HG02943 (cell line): ENCODE results near the gene CRADD.
"Not testable (repeated sequence)": the region's sequence is repeated elsewhere in the genome, so short reads cannot be mapped to it uniquely, and the experiment has no call there.

ENCODE experiments used
- ATAC-seq: cut with Tn5 transposase; IDR thresholded peaks from one replicate; pipeline ENCODE4 v1.9.1; 2021; ENCODE audit warnings: mild to moderate bottlenecking, low read depth, moderate library complexity; ENCODE audit not compliant: unreplicated experiment

Gene CRADD

DNA sequence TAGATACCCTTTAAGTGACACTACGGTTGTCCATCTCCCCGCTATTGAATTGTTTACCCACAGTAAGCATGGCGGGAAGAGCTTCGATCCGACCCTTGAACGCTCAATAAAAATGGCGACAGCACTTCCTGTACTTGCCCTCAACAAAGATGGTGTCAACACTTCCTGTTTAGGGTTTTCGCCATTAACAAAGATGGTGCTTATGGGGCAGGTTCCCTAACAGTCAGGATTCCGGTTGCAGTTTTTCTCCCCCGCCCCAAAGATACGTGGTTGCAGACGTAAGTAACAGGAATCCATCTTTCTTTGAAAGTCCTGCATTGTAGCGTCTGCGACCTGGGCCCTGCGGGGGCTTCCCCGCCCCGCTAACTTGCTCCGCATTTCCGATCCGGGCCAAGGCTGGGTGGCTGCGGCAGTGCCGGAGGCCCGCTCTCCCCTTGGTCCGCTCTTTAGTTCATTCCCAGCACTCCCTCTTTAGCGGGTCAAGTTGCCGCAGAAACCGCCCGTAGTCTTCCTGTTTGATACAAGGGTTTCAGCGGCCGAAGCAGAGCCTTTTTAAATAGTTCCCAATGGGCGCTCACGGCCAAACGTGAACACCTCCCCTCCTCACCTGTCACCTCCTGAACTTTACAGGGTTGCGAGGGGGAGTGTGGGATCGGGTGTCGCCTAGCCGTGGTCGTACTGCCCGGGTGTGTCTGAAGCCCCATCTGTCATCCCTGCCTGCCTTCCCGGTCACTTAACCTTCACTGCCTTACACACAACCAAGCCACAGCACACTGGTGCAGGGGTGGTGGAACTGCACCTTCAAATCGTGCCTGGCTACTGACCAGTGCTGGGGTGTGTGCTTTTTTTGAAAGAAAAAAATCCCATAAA, at the start of gene CRADD:
TSS of gene CRADD (plus strand) at position 181 of the 870 bp plus-strand sequence.
- ATAC-seq: peak; percentile 91

DNA sequence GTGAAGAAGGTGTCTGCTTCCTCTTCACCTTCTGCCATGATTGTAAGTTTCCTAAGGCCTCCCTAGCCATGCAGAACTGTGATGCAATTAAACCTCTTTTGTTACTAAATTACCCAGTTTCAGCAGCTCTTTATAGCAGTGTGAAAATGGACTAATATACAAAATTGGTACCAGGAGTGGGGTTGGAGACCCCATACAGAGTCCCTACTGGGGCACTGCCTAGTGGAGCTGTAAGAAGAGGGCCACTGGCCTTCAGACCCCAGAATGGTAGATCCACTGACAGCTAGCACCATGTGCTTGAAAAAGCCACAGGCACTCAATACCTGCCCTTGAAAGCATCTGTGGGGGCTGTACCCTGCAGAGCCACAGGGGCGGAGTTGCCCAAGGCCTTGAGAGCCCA, 44.8 kb upstream of the CRADD start:
- ATAC-seq: no peak

DNA sequence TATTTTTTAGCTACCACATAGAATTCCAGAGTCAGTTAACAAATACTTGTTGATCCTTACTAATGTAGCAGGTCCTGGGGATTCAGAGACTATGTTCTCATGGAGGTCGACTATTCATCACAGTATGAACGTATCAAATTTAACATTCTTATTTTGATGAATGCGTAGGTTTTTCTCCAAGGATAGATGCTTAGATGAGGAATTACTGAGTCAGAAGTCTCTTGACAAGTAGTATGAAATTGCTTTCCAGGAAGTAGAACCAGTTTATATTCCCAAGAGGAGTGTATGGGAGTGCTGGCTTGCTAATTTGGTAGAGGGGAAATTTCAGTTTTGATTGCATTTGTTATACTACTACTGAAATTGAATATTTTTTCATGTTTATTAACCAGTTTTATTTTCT, 42.8 kb upstream of the CRADD start:
- ATAC-seq: no peak

DNA sequence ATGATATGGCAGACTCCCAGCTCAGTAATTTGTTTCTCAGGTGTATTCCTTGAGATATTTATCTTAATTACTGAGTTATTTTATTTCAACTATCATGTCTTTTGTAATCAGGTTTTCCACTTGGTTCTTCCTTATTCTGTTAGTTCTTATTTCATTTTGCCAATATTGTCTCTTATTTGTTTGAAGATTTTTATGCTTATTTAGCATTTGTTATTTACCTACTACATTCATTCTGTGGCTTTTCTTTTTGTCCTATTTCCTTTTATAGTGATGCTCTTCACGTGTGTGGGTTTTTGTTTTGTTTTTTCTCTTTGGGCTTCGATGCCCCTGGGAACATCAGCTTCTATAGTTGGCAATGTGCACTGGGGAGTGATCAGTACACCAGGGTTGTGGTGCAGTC, 40.5 kb upstream of the CRADD start:
- ATAC-seq: no peak

DNA sequence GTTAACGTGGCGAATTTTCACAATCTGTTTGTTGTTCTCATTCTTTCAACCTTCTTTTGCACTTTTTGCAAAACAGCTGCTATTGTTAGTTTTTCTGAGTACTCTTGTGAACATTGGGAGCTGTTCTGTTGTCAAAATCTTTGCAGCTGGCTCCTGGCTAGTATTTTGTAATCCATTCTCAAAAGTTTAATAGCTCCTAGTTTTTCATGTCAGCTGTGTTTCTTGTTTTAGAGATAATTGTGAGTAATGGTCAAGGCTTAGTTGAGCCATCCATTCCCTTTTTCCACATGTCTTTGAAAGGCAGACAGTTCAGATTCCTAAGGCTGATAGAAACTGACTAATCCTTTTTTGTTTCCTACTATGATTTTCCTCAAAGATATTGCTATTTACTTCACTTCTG, 39.1 kb upstream of the CRADD start:
- ATAC-seq: no peak

DNA sequence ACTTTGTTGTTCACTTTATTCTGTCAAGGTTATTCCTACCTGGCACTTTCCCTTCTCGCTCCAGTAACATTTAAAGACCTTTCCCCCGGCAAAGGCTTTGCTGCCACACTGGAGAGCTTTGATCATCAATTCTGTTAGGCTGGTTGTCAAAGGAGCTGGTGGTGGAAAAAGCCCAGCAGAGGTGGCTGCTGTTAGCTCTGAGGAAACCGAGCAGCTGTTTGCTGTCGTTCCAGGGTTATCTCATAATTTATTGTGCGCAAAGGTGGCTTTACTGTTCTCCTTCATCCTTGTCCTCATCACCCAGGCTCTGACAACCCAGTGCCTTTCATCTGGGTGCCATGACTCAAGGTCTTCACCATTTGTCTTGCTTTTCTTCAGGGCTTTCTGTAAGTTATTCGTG, 38.2 kb upstream of the CRADD start:
- ATAC-seq: no peak

DNA sequence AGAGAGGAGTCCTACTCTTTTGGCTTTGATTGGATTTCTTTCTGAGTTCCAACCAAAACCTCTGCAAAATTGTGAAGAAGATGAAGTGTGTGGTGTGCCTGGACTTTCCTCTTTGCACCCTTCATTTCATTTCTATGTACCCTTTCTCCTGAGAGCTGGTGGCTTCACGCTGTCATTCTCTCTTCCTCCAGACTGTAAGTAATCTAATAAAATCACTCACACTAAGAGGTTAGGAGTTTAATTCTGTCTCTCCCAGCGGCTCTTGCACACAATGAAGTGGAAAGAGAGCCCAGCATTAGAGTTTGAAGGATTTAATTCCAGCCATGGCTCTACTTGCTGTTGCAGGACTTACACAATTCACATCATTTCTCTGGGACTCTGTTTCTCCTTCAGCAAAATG, 37.8 kb upstream of the CRADD start:
- no peak for ATAC-seq

DNA sequence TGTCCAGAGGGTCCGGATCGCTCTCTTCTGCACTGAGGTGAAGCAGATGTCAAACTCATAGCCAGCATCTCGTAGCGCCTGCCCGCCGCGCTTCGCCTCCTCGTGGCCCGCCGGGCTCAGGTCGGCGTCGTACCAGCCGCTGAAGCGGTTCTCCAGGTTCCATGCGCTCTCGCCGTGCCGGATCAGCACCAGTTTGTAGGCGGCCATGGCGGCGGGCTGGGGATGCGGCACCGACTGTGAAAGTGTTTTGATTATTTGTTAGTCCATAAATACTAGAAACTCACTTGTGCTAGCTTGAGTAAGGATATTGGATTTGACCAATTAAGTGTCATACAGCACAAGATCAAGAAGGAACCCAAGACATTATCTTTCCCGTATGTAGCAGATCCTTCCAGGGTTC, 35.8 kb upstream of the CRADD start:
- ATAC-seq: not testable (repeated sequence)

DNA sequence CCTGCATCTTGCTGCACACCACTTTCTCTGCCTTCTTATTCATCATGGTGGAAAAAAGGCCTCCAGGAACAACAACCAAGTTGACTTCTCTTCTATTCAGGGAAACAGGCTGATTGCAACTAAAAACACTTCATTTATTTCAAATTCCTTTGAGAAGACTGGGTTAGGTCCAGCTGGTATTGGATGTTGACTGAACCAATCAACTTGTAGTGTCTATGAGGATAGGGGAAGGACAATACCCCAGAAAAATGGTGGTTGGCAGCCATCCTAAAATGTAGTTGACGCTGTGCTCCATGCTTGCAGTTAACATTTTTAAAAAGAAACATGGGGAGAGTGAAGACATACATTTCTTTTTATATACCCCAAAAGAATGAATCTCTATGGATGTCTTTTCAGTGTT, 34.4 kb upstream of the CRADD start:
- no peak for ATAC-seq

DNA sequence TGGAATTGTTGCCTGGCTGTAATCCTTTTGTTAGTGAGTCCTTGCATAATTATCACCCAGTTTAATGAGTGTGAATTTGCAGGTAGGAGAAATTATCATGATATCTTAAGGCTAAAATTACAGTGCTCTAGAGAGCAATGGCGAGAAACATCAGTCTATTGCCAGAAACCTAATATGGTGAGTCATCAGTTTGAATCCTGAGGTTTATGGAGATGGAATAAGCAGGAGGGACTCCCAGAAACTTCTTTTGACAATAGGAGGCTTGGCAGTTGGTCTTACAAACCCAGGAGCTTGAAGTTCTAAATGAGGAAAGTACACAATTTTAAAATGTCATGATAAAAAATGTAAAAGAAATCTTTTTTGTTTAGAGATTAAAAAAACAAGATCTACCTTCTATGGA, 31.5 kb upstream of the CRADD start:
- ATAC-seq: no peak

DNA sequence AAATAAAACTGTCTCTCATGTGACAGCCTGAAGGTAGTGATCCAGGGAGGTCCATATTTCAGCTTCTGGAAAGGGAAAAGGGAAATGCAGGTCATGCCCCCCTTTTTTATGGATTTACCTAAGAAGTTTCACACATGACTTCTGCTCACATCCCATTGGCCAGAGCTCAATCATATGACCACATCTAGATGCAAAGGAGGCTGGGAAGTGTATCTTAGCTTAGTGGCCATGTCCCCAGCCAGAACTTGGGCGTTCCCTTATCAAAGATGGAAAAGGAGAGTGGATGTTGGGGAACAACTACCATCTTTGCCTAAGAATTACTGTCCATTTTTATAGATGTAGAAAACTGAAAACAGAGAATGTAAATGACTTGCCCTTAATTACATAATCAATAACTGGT, 26.5 kb upstream of the CRADD start:
- no peak for ATAC-seq

DNA sequence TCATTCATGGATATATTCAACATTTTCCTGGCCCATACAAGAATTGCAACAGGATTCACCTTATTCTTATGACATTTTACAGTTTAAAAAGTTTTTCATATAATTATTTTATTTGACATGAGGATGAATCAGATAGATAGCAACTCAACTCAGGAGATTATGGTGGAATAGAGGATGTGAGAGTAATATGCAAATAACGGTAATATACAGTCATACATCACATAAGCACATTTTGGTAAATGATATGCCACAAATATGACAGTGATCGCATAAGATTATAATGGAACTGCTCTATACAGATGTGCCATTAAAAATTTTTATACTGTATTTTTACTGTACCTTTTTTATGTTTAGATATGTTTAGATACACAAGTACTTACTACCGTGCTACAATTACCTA, 24.1 kb upstream of the CRADD start:
- no peak for ATAC-seq

DNA sequence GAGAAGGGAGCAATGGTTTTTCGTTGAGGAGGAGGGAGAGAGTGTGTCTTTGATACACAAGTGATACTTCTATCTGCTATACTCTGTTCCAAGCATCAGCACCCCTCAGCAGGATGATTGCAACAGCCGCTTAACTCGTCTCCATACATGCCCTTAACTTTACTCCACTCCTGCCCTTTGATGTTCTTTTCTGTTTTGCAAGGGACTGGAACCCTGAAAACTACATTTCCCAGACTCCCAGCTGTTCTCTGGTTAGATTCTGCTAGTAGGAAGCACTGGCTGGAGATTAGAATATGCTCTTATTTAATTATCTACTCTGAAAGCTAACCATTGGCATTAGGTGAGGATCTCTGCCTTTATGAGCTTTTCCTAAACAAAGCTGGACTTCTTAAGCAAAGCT, 23.5 kb upstream of the CRADD start:
- ATAC-seq: no peak

DNA sequence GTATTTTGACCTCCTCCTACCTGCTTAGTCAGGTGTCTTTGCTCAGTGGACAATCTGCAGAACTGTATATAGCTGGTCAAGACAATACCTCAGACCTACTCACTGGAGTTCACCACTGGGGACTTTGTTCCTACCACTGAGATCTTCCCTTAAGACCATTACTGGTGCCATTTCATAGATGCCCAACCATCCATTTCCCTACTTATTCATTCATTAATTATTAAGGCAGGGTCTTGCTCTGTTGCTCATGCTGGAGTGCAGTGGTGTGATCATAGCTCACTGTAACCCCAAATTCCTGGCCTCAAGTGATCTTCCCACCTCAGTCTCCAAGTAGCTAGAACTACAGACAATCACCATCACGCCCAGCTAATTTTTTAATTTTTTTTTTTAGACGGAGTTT, 22.8 kb upstream of the CRADD start:
- ATAC-seq: no peak

DNA sequence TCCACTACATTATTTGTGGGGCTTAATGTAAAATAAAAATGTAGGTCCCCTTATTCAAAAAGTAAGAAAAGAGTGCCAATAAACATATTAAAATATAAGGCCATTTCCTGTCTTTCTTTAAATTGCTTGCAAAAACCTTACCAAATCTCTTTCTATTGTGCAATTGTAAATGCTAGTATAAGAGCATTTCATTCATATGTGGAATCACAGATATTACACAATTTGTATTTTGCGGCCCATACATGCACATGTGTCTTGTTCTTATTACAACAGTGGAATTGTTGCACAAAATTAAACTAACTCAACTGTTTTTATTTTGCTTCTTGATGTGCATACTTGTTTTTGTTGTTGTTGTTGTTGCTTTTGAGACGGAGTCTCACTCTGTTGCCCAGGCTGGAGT, 20.1 kb upstream of the CRADD start:
- no peak for ATAC-seq

DNA sequence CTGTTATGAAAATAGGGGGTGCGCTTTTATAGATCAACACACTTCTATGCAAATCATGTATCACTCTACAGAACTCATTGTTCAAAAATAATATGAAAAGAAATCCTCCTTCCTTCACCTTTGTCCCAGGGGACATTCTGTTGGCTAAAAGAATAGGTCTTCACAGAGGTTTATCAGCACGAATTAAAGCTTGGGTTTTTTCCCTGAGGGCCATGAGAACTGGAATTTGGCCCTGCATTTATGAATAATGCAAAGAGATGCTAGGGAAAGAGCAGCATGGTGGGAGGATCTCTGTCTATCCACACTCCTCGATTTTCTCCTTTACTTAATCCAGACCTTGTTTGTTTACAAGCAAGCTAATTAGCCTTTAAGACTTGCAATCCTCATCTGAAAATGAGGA, 16.2 kb upstream of the CRADD start:
- no peak for ATAC-seq

DNA sequence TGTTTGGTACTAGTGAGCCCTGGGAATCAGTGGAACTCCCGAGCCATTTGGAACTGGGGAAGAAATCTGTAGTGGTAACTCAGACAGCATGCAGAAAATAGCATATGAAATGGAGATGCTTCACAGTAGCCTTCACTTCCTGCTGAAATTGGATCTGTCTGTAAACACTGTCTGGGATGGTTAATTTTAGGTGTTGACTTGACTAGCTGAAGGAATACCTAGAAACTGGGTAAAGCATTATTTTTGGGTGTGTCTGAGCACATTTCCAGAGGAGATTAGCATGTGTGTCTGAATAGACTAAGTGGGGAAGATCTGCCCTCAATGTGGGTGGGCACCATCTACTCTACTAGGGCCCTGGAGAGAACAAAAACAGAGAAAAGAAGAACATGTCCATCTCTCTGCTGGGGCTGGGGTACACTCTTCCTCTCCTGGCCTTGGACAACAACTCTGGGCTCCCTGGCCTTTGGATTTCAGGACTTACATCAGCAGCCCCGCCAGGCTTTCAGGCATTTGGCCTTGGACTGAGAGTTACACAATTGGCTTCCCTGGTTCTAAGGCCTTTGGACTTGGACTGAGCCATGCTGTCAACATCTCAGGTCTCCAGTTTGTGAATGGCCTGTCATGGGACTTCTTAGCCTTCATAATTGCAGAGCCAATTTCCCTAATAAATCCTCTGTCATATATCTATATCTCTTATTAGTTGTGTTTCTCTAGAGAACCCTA, 14.0 kb upstream of the CRADD start:
- ATAC-seq: no peak

DNA sequence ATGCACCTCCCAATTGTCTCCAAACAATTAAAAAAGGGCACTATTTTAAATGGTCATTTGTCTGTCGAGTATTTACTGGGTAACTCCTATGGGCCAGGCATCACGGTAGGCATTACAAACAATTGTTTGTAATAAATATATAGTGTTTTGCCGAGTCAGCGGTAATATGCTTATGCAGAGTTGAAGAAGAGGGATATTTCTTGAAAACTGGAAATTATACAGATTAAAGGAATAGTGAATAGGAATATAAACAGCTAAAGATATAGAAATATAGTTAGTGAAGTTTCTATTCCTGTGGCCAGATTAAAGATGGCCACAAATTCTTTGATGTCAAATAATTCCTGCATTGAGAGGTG, 13.5 kb upstream of the CRADD start:
- no peak for ATAC-seq

DNA sequence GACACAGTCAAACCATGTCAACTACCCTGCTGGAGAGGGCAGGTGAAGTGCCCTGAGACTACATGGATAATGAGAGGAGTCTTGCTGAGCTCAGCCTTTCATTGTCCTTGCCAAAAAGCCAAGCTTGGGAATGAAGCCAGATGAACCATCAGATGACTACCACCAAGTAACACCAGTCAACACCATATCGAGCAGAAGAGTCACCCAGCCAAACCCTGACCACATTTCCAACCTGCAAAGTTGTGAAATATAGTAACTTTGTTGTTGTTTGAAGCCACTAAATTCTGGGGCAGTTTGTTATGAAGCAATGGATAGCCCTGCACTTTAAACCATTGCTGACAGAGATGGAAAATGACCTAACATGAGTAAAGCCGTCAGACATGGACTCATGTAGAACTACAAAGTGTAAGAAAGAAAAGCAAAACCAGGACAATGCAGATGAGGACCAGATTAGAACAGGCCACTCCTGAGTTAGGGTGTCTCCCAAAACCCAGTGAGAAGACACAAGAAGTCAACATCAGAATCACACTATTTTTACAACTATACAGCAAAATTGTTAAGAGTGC, 12.5 kb upstream of the CRADD start:
- ATAC-seq: no peak

DNA sequence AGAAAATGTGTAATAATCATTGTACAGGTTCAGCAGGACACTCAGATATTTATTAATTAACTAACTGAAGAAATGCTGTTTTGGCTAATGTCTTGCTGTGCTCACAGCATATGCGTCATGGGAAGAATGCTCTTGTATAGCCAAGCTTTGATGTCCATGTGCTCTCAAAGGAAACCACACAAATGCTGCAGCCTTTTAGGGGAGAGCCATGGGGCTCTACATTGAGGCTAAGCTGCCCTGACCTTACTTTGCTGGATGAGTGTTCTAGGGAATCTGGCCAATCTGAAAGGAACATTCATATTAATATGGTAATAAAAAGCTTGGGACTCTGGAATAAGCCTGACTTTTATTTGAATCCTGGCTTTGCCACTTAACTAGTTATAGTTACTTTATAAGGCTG, 9.5 kb upstream of the CRADD start:
- no peak for ATAC-seq

DNA sequence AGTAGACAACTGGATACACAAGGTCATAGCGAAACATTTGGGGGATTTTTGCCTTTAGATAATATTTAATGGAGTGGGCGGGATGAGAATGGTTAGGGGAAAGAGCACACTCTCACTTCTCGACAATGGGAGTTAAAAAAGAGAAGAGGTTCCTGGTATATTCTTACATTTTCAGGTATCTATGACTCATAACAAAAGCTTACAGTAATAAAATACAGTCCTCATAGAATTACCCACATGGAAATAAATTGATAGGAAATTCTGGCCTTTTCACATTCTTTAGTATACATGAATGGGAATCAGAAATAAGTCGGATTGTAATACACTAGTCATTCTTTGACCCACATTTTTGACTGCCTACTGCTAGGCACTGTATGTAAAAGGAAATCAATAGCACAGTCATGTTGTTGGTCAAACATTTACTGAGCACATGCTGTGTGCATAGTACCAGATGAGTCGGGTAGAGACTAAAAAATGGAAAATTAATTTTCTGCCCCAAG, 8.2 kb upstream of the CRADD start:
- no peak for ATAC-seq

DNA sequence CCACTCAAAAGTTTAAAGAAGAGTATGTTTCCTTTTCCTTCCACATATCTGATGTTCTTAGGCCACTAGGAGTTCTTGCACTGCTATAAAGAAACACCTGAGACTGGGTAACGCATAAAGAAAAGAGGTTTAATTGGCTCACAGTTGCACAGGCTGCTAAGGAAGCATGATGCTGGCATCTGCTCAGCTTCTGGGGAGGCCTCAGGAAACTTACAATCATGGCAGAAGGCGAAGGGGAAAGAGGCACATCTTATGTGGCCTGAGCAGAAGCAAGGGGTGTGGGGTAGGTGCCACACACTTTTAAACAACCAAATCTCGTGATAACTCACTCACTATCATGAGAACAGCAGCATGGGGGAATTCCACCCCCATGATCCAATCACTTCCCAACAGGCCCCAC, 7.7 kb upstream of the CRADD start:
- ATAC-seq: no peak
